ENCODE data around the gene ANTKMT.
"Not testable (repeated sequence)": the region's sequence is repeated elsewhere in the genome, so short reads cannot be mapped to it uniquely, and the experiment has no call there.

The ANTKMT gene

GRCh38 chr16:681746-682427, 39.1 kb upstream of the ANTKMT start:
- no peak for DNase-seq (ENCODE audit: low read depth)

GRCh38 chr16:682493-683395, 38.2 kb upstream of the ANTKMT start:
- no peak for DNase-seq (ENCODE audit: low read depth)

- DNase-seq (ENCODE audit: low read depth): no peak
These were observed 37.4 kb upstream of the ANTKMT start for GRCh38 chr16:683396-684070.

- DNase-seq (ENCODE audit: low read depth): peak; percentile 98
These were observed 36.7 kb upstream of the ANTKMT start, which contains the start of gene JMJD8 for GRCh38 chr16:684071-684794. TSS of gene JMJD8 (minus strand) at chr16:684334. CDS start at chr16:684319, 15 bp downstream.

GRCh38 chr16:684961-685696, 35.8 kb upstream of the ANTKMT start:
- DNase-seq (ENCODE audit: low read depth): no peak

GRCh38 chr16:685967-686366, 35.0 kb upstream of the ANTKMT start:
- no peak for DNase-seq (ENCODE audit: low read depth)

- DNase-seq (ENCODE audit: low read depth): no peak
These were observed 34.3 kb upstream of the ANTKMT start for GRCh38 chr16:686459-687260.

GRCh38 chr16:687499-687898, 33.4 kb upstream of the ANTKMT start:
- DNase-seq (ENCODE audit: low read depth): no peak

- DNase-seq (ENCODE audit: low read depth): no peak
These were observed 31.6 kb upstream of the ANTKMT start for GRCh38 chr16:689175-689897.

GRCh38 chr16:691242-691641, 29.7 kb upstream of the ANTKMT start:
- DNase-seq (ENCODE audit: low read depth): not testable (repeated sequence)

GRCh38 chr16:692356-693108, 28.4 kb upstream of the ANTKMT start:
- no peak for DNase-seq (ENCODE audit: low read depth)

GRCh38 chr16:693364-693763, 27.6 kb upstream of the ANTKMT start:
- DNase-seq (ENCODE audit: low read depth): no peak

GRCh38 chr16:693766-694165, 27.2 kb upstream of the ANTKMT start:
- no peak for DNase-seq (ENCODE audit: low read depth)

GRCh38 chr16:694187-694862, 26.6 kb upstream of the ANTKMT start:
- no peak for DNase-seq (ENCODE audit: low read depth)

- no peak for DNase-seq (ENCODE audit: low read depth)
These were observed 26.0 kb upstream of the ANTKMT start for GRCh38 chr16:694863-695354.

- peak; percentile 62 for DNase-seq (ENCODE audit: low read depth)
These were observed 25.4 kb upstream of the ANTKMT start for GRCh38 chr16:695355-696089.

- DNase-seq (ENCODE audit: low read depth): no peak
These were observed 21.9 kb upstream of the ANTKMT start for GRCh38 chr16:698911-699671.
